ENCODE measurements around the gene KCNJ10. TPM values are rescaled to one million over a fixed set of nuclear protein-coding genes. Genes with fewer than 3 reads are reported as not detected.

The KCNJ10 gene
- total and polyA plus RNA-seq, 2 of the 13 experiments (the other 11 are each of a cell fraction or from before 2014, with no cell fraction given) = 4.4 to 10.3 TPM

GRCh38 chr1:160089883-160090282 is 19.9 kb upstream of the KCNJ10 start:
- Histone ChIP-seq H4K20me1 (ENCODE audit: insufficient read depth, low read length) (no peaks in the 10 kb centered on the region), H3K27ac (ENCODE audit: extremely low read length, insufficient read depth, low read length) (no peak overlapping the region), H2AFZ (ENCODE audit: low read length) (no peak overlapping the region), H3K9me3 (ENCODE audit: low read length) (no peaks in the 10 kb centered on the region), H3K79me2 (ENCODE audit: insufficient read depth, low read length) (no peaks in the 10 kb centered on the region), H3K9ac (ENCODE audit: insufficient read depth, low read depth, low read length) (no peak overlapping the region), H3K4me1 (ENCODE audit: insufficient read depth, low read length) (peaks cover 14% of the 10 kb centered on the region), H3K4me2 (ENCODE audit: low read depth, low read length) (no peak overlapping the region), H3K36me3 (replicated peaks in 1 of 2; ENCODE audit: control insufficient read depth in 1 of 2, insufficient read depth in 2 of 2, low read length in 2 of 2) (peaks cover 10 to 13% of the 10 kb centered on the region in 2 experiments; a peak in 4 of 5 replicates), H3K4me3 (replicated peaks in 1 of 3; ENCODE audit: insufficient read depth in 1 of 3, low read depth in 2 of 3, low read length in 3 of 3) (no peak overlapping the region), H3K27me3 (ENCODE audit: control insufficient read depth in 1 of 2, insufficient read depth in 2 of 2, low read length in 2 of 2) (no peaks in the 10 kb centered on the region)
- in situ Hi-C loops (cut with HindIII; ENCODE audit: extremely low pct_ligation_motif_present, low pct_unique_long_range_greater_than_20kb) = no loop called here
- no peak for ATAC-seq
- BruUV-seq (replicated peaks) = no TSS peak
- 61% methylated on average over 2 of the region's 3 CpGs for WGBS (ENCODE audit: low lambda C conversion rate)
- ChIA-PET CTCF (ENCODE audit: low intra/inter-chr PET ratio, low total read pairs) (no interaction called here), POLR2A (interaction anchor here (1.8 kb wide), 1 partner anchor 9 kb away, joined by 6 read pairs; the partner anchor contains the start of gene IGSF8)
- DNase-seq (ENCODE audit: low spot score) = no peak
- intact Hi-C loops (cut with micrococcal nuclease; ENCODE audit: unreplicated experiment) = no loop called here
- no peak for TF ChIP-seq MEIS2 (CRISPR knock-in tag; IDR thresholded peaks at IDR 0.05)
- TF ChIP-seq HES4 (CRISPR knock-in tag; IDR thresholded peaks at IDR 0.05; ENCODE audit: borderline replicate concordance) = no peak
- TF ChIP-seq BATF2 (CRISPR knock-in tag; IDR thresholded peaks at IDR 0.05) = no peak
- no peak for TF ChIP-seq KMT2A (CRISPR knock-in tag; IDR thresholded peaks at IDR 0.05)
- no peak for TF ChIP-seq KDM6A (CRISPR knock-in tag; IDR thresholded peaks at IDR 0.05; ENCODE audit: low read depth)
- TF ChIP-seq GABPB1 (CRISPR knock-in tag; IDR thresholded peaks at IDR 0.05) = no peak
- no peak for FAIRE-seq

- Histone ChIP-seq H3K4me1 (ENCODE audit: insufficient read depth, low read length) (no peaks in the 10 kb centered on the region), H3K4me2 (ENCODE audit: low read depth, low read length) (no peak overlapping the region), H3K79me2 (ENCODE audit: insufficient read depth, low read length) (no peaks in the 10 kb centered on the region), H3K36me3 (replicated peaks in 1 of 2; ENCODE audit: control insufficient read depth in 1 of 2, insufficient read depth in 2 of 2, low read length in 2 of 2) (peaks cover 4 to 11% of the 10 kb centered on the region in 2 experiments; a peak in 3 of 5 replicates), H4K20me1 (ENCODE audit: insufficient read depth, low read length) (no peaks in the 10 kb centered on the region), H3K9ac (ENCODE audit: insufficient read depth, low read depth, low read length) (no peak overlapping the region), H3K27ac (ENCODE audit: extremely low read length, insufficient read depth, low read length) (no peak overlapping the region), H2AFZ (ENCODE audit: low read length) (no peak overlapping the region), H3K4me3 (replicated peaks in 1 of 3; ENCODE audit: insufficient read depth in 1 of 3, low read depth in 2 of 3, low read length in 3 of 3) (no peak overlapping the region), H3K9me3 (ENCODE audit: low read length) (no peaks in the 10 kb centered on the region), H3K27me3 (ENCODE audit: control insufficient read depth in 1 of 2, insufficient read depth in 2 of 2, low read length in 2 of 2) (no peaks in the 10 kb centered on the region)
- ChIA-PET POLR2A (interaction anchor here (0.8 kb wide), 1 partner anchor 10 kb away, joined by 3 read pairs; no protein-coding TSS in a partner anchor), CTCF (ENCODE audit: low intra/inter-chr PET ratio, low total read pairs) (no interaction called here)
- 93% methylated on average over 8 of the region's 12 CpGs for WGBS (ENCODE audit: low lambda C conversion rate)
- ATAC-seq = no peak
- intact Hi-C loops (cut with micrococcal nuclease; ENCODE audit: unreplicated experiment) = no loop called here
- no peak for FAIRE-seq
- in situ Hi-C loops (cut with HindIII; ENCODE audit: extremely low pct_ligation_motif_present, low pct_unique_long_range_greater_than_20kb) = no loop called here
- no TSS peak for BruUV-seq (replicated peaks)
- no peak for DNase-seq (ENCODE audit: low spot score)
- TF ChIP-seq ZNF816 (CRISPR knock-in tag; IDR thresholded peaks at IDR 0.05; ENCODE audit: borderline replicate concordance) (no peak), ZNF468 (CRISPR knock-in tag; IDR thresholded peaks at IDR 0.05) (no peak), NFE2 (CRISPR knock-in tag; IDR thresholded peaks at IDR 0.05) (no peak), TRAFD1 (CRISPR knock-in tag; IDR thresholded peaks at IDR 0.05; ENCODE audit: borderline replicate concordance) (no peak), SOX6 (IDR thresholded peaks at IDR 0.05) (no peak), SOX6 (CRISPR knock-in tag; IDR thresholded peaks at IDR 0.05) (no peak), ZMYM4 (CRISPR knock-in tag; IDR thresholded peaks at IDR 0.05) (no peak), ZBTB46 (CRISPR knock-in tag; IDR thresholded peaks at IDR 0.05; ENCODE audit: borderline replicate concordance) (no peak), ZSCAN21 (CRISPR knock-in tag; IDR thresholded peaks at IDR 0.05; ENCODE audit: borderline replicate concordance) (no peak), HNRNPUL1 (IDR thresholded peaks at IDR 0.05; ENCODE audit: low read depth, low read length) (no peak)
These were observed 17.2 kb upstream of the KCNJ10 start for GRCh38 chr1:160087118-160087662.

Measured in HepG2 (cell line).